ENCODE measurements around the gene KIF1B.

DNA sequence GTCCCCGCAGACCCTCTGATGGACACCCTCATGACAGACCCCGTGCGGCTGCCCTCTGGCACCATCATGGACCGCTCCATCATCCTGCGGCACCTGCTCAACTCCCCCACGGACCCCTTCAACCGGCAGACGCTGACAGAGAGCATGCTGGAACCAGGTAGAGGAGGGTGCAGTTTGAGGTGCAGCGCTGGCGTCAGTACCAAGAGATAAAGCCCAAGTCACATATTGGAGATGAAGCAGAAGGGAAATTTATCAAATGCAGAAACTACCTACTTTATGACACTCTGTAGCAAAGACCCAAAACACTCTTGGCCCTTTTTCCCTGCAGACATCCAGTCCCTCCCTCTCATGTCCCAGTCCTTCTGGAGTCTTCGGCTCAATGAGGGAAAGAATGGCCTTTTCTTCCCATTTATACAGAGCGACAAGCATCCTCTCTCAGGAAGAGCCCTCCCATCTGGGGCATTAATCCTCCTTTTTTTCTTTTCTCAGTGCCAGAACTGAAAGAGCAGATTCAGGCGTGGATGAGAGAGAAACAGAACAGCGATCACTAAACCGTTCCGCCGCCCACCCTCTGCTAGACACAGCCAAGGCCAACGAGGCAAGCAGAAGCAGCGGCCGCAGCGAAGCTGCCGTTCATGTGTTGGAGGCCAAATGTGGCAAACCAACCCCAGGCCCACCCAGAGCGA lies 30.8 kb upstream of the KIF1B start:
- TF ChIP-seq, protein P1, sequence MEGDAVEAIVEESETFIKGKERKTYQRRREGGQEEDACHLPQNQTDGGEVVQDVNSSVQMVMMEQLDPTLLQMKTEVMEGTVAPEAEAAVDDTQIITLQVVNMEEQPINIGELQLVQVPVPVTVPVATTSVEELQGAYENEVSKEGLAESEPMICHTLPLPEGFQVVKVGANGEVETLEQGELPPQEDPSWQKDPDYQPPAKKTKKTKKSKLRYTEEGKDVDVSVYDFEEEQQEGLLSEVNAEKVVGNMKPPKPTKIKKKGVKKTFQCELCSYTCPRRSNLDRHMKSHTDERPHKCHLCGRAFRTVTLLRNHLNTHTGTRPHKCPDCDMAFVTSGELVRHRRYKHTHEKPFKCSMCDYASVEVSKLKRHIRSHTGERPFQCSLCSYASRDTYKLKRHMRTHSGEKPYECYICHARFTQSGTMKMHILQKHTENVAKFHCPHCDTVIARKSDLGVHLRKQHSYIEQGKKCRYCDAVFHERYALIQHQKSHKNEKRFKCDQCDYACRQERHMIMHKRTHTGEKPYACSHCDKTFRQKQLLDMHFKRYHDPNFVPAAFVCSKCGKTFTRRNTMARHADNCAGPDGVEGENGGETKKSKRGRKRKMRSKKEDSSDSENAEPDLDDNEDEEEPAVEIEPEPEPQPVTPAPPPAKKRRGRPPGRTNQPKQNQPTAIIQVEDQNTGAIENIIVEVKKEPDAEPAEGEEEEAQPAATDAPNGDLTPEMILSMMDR (IDR thresholded peaks at IDR 0.05): no peak
- TF ChIP-seq POLR2AphosphoS5 (IDR thresholded peaks at IDR 0.05) (no peak), POLR2A (IDR thresholded peaks at IDR 0.05; ENCODE audit: low read depth) (no peak), EP300 (IDR thresholded peaks at IDR 0.05) (no peak)
